Renal pelvis (tissue), 12 donors: ENCODE results near the gene LILRB3. TPM values are rescaled to one million over a fixed set of nuclear protein-coding genes. Genes with fewer than 3 reads are reported as not detected.
A peak's percentile ranks its signal among the peaks of the same experiment; 100 is the strongest.
"Not testable (repeated sequence)": the region's sequence is repeated elsewhere in the genome, so short reads cannot be mapped to it uniquely, and the experiment has no call there.

Experiments used
- DNase-seq: peaks from one replicate; pipeline ENCODE4 v3.0.0-alpha.2; 2013
- long read RNA-seq, 16 experiments: transcript quantifications; one replicate each; lab custom pipeline, GENCODE V29; 2026
- polyA plus RNA-seq, 3 donors: library from polyadenylated mRNA; unstranded; fragments of 120-200 nt; gene quantifications; one replicate each; pipeline ENCODE4 v1.2.1, GENCODE V29; 2013; ENCODE audit not compliant: insufficient read length in 3 of 3

LILRB3 gene
- 1 to 10 TPM; 1.6 to 2.4 (median 1.6) TPM for polyA plus RNA-seq
- long read RNA-seq, donor 1, result 0 reads
- long read RNA-seq, donor 2, result 0 reads
- long read RNA-seq, donor 3, result 0 reads
- long read RNA-seq, donor 4, result 0 reads
- long read RNA-seq, donor 5, result 0 reads
- long read RNA-seq, donor 6, result 0 reads
- long read RNA-seq, donor 7, result 0 reads
- long read RNA-seq, donor 8, partial matches to known transcripts, result 0 of 1 reads
- long read RNA-seq, donor 8, other reads (novel, unspliced or antisense), result 0 of 1 reads
- long read RNA-seq, donor 9, result 0 reads
- long read RNA-seq, donor 10, result 0 reads
- long read RNA-seq, donor 11, result 0 reads
- long read RNA-seq, donor 12, result 0 reads
- long read RNA-seq, donor 13, result 0 reads
- long read RNA-seq, donor 14, result 0 reads
- long read RNA-seq, donor 15, result 0 reads
- long read RNA-seq, donor 16, result 0 reads

- DNase-seq, result not testable (repeated sequence)
Measured at GRCh38 chr19:54222474-54223276, at the start of gene LILRB3. Gene LILRB3 (minus strand): TSS chr19:54223007. CDS start chr19:54222976, 31 bp downstream.

DNA sequence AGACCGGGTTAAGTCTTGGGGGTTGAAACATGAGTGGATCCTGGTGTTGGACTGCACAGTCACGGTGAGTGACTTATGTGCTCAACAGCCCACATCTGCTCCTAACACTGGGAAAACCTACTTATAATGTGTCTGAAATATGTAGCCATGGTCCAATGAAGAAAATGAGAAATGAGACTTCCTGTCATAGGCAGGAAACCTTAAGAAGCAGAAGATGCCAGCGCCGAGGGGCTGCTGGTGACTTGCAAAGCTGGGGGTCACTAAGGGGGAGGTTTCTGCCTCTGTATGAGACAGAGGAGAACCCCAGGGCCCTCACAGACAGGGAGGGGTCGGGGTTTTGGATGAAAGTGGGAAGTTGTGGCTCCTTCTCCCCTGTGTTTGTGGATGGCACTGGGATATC is 49.4 kb upstream of the LILRB3 start:
- not testable (repeated sequence) for DNase-seq

DNA sequence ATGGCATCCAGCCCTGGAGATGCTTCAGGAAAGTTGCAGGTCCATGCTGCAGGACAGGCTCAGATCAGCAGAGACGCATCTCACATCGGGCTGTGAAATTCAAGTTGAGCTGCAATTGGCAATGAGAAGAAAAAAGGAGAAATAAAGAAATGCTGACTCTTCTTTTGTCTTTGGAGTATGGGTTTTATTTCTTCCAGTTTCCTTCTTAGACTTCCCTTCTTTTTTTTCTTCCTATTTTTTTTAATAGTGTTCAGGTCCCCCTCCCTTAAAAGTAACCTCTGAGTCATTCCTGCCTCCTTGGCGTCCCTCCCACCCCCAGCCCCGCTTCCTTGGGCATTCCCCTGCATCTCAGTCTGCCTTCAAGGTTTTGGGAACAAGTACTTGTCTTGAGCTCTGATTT is 48.8 kb upstream of the LILRB3 start:
- not testable (repeated sequence) for DNase-seq

DNA sequence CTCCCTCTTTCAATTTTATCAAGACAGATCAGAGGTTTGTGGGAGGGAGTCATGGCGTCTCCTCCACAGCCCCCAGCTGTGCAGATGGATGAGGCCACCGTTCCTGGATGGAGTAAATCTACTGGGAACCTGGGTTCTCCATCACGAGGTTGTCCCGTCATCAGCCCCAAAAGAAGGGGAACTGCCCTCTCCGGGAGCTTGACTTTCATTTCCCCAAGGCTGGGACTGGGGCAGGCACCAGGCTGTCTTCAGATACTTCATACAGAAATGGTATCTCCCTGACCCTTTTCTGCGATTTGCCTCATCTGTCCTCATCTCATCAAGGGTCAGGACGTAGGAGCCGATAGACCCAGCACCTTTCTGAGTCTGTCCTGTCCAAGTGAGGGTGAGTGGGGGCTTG is 48.3 kb upstream of the LILRB3 start:
- DNase-seq, result no peak

GRCh38 chr19:54268936-54269335 is 46.1 kb upstream of the LILRB3 start:
- DNase-seq, result no peak

GRCh38 chr19:54266133-54266532 is 43.3 kb upstream of the LILRB3 start:
- peak; percentile 91 for DNase-seq

GRCh38 chr19:54262470-54262869 is 39.7 kb upstream of the LILRB3 start:
- no peak for DNase-seq

GRCh38 chr19:54262066-54262465 is 39.3 kb upstream of the LILRB3 start:
- DNase-seq, result no peak

DNA sequence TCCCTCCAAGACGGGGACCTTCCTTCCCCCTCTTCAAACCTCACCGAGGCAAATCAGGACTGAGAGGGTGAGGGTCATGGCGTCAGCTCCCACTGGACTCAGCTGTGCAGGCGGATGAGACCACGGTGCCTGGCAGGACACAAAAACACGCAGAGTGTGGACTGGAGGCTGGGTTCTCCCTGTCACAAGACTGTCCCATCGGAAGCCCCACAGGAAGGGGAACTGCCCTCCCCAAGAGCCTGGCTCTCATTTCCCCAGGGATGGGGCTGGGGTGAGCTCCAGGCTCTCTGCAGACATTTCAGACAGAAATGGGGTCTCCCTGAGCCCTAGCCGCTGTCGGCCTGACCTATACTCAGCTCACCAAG is 34.3 kb upstream of the LILRB3 start, which contains the start of gene LILRB5:
LILRB5 (minus strand) TSS at position 158 of the 365 bp plus-strand sequence; CDS start at position 78, 80 bp downstream.
- DNase-seq, result no peak

GRCh38 chr19:54256250-54257115 is 33.7 kb upstream of the LILRB3 start:
- no peak for DNase-seq

GRCh38 chr19:54255105-54255775 is 32.4 kb upstream of the LILRB3 start:
- DNase-seq, result no peak

- DNase-seq, result no peak
Measured at GRCh38 chr19:54254195-54254906, 31.5 kb upstream of the LILRB3 start.

DNA sequence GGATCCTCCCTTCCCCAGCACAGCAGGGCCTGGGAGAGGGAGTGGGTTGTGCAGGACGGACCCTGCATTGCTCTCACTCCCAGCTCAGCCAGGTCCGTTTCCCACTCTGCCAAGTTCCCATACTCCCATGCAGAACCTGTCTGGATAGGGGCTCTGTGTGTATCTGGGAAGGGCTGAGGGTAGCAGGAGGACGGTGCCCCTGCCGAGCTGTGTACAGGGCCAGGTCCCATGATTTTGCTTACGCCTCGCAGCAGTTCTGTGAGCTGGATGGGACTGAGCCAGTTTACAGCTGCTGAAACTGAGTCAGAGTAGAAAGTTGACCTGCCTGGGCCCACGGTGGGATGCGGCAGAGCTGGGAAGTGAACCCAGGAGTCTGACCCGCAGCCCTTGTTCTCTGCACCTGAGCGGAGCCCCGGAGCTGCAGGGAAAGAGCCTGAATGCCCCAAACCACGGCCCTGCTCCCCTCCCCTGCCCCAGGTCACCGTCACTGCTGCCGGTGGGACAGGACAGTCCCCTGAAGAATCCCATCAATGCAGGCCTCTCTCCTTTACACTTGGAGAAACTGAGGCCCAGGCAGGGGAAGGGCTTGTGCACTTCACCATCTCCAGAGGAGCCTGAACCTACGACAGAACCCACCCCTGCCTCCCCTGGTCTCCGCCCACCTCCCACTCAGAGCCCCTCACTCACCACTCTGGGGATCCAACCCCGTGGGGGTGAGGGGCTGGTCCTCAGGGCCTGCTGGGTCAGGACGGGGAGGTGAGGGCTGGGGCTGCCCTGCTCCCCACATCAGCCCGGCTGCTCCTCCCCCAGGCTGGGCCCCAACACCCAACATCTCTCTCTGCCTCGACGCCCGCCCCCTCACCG is 30.8 kb upstream of the LILRB3 start:
- no peak for DNase-seq

- DNase-seq, result no peak
Measured at GRCh38 chr19:54252845-54253244, 30.0 kb upstream of the LILRB3 start.

DNA sequence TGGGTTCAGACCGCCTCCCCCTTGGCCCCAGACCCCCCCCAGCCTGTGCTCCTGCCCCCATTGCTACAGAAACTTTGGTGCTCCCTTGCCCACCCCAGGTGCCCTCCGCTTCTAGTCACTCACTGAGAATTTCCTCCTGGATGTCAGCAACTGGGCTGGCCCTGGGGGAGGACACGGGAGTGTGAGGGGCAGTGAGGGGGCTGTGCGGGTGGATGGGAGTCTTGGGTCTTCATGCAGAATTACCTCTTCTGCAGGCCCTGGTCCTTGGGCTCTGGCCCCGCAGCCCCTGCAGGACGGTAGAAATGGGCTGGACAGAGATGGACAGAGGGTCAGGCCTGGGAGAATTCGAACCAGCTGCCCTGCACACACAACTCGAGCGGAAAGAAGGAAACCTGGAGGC is 29.4 kb upstream of the LILRB3 start:
- DNase-seq, result no peak

DNA sequence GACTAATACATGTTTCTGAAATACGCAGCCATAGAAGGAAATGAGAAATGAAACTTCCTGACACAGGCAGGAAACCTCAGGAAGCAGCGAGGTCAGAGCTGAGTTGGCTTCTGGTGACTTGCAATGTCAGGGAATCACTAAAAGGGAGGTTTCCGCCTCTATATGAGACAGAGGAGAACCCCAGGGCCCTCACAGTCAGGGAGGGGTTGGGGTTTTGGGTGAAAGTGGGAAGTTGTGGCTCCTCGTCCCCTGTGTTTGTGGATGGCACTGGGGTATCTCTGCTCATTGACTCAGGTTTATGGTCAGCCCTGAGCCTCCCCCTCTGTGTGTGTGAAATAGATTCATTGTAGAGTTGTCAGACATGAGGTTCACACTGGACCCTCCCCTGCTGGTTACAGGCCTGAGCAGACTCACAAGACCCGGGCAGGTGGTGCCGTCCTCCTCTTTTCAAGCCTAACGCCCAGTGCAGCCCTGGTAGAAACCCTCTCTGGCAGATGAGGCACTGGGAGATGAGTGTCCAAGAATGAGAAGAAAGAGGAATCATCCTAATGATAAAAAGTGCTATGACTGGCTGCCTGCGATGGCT is 25.3 kb upstream of the LILRB3 start:
- no peak for DNase-seq

DNA sequence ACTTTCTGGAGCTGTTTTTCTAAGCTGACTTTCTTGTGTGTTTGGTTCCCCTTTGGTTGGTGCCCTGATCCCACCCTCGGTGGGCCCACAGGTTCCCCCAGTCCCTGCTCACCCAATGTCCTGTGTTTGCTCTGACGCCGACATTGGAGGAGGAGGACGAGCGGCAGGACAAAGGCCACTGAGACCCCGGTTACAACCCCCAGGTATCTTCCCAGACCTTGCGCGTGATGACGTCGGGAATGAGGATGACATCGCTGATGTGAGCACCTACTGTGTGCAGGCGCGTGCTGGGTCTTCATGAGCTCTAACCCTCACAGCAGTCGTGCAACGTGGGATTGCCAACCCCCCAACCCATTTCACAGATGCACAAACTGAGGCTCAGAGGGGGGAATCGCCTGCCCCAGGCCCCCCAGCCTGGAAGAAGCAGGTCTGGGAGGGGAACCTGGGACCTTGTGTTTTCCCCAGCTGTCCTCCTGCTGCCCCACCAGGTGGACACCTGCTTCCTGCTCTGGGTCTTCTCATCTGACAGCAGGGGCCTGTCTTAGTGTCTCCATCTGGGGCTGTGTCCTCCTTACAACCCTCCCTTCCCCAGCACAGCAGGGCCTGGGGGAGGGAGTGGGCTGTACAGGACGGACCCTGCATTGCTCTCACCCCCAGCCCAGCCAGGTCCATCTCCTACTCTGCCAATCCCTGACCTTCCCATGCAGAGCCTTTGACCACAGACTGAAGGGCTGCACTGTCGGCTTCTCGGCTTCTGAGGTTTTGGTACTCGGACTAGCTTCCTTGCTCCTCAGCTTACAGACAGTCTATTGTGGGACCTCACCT is 24.5 kb upstream of the LILRB3 start:
- DNase-seq, result no peak

- DNase-seq, result no peak
Measured at GRCh38 chr19:54245936-54246335, 23.1 kb upstream of the LILRB3 start.
